HG02973 (cell line): Measurements from ENCODE around the gene DBH.

ENCODE experiments used
- ATAC-seq: cut with Tn5 transposase; IDR thresholded peaks from one replicate; pipeline ENCODE4 v1.9.1; 2021; ENCODE audit warnings: moderate library complexity; ENCODE audit not compliant: unreplicated experiment

Gene DBH

DNA sequence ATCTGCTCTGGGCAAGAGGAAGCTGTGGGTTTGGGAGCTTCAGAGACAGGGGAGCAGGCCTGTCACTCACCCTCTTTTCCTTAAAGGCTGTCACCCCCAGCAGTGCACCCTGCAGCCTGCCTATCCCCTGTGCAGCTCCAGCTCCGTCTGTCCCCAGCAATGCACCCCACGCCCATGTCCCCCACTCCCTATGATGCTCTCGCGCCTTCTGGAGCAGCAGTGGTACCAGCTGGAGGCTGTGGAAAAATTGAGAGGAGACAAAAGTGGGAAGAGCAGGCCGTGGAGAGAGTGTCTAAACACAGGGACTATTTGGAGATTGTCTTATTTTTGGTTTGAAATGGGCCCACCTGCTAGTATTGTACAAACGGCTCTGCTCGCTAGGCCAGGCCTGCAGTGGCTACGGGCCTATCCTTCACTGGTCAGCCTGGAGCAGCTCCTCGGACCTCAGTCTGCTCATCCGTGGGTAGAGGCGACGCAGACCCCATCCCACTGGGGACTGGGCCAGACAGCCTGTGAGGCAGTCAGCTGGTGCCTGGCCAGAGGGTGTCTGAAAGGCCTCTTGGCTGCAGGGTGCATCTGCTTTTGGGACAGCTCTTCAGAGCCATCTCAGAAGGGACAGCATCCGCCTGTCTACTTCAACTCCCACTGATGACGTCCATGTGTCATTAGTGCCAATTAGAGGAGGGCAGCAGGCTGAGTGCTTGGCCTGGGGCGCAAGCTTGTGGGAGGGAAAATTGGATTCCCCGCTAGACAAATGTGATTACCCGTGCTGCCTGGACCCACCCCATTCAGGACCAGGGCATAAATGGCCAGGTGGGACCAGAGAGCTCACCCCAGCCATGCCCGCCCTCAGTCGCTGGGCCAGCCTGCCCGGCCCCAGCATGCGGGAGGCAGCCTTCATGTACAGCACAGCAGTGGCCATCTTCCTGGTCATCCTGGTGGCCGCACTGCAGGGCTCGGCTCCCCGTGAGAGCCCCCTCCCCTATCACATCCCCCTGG is at the start of gene DBH:
Gene DBH (plus strand): TSS at position 831 of the 999 bp plus-strand sequence. CDS start 9 bp downstream, at position 840.
- no peak for ATAC-seq

DNA sequence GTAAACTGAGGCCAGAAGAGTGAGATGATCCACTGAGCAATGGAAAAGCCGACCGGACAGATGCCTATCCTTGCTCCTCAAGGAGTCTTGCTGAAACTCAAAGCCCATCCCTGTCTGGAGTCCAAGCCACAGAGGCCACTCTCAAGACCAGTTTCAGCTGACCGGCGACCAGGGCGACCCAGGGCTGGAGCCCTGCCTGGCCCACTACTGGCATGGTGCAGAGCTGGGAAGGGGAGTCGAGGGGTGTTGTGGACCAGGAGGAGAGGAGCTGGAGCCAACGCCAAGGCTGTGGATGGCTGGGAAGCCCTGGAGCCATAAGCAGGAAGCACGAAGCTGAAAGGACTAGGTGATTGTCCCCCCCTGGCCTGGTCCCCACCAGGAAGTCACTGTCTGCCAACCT is 49.1 kb upstream of the DBH start:
- no peak for ATAC-seq

DNA sequence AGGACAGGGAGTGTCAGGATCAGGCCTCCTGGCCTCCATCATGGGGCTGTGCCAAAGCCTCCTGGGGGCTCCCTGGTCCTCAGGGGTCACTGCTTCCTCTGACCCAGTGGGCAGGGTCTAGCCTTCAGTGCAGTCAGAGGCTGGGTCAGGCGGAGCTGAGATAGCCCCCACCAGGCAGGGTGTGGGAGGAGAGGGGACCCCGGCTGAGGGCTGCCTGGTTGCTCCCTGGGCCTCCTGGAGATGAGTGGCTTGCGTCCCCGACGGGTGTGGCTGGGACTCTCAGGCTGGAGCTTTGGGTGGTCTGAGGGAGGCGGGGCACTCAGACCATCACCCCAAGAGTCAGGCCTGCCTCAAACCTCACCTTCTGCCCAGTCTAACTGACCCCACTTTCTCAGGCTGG is 48.7 kb upstream of the DBH start:
- no peak for ATAC-seq

- ATAC-seq, result no peak
Measured at GRCh38 chr9:133589454-133590227, 46.5 kb upstream of the DBH start.

DNA sequence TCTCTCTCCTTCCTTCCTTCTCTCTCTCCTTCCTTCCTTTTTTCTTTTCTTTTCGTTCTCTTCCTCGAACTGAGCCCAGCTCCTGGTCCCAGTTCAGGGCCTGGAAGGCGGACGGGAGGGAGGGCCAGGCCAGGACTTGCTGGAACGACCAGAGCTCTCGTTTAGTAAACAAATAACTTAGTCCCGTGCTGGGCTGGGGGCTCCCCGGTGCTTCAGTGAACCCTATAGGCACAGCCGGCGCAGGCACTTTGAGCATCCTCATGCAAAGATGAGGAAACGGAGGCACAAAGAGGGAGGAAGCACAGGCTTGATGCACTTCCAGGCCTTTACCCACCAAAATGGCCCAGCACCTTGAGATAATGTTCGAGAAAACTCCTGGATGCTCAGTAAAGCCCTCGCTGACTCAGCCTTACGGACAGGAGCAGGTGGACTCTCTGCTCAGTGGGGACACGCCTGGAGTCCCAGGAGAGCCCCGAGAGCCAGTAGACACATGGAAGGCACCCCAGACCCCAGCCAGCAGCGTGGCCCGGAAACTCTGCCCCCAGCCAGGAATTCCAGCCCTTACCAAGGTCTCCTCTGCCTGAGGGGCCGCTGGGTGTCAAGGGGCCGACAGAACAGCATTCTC is 45.8 kb upstream of the DBH start:
- ATAC-seq, result no peak

DNA sequence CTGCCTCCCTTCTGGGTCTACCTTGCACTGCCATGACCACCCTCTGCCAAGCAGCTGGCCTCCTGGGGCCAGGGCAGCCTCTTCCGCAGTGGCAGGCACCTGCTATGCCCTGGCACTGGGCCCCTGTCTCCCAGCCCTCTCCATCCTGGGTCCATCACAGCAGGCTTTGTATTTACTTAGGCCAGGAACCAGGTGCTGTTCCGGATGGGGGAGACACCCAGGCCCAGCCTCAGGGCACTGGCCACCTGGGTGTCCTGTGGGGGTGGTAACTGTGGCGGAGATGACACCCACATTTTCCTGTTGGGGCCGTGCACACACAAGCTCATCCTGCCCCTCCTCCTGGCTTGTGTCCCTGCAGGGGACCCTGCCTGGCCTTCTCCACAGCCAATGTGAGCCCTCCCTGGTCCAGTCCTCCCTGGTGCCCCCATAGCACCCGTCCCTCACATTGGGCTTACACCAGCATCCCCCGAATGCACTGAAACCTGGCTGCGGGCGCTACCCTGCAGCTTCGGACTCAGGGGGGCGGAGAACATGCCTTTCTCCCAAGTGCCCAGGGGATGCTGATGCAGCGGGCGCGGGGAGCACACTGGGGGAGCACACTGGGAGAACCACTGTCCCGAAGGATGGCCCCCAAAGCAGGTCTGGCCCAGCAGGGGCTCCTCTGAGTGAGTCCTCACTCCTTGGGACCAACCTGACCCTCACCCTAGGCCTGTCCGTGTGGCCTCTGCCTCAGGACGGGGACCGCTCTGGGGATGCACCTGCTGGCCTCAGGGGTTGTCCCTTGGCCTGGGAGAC is 44.9 kb upstream of the DBH start:
- ATAC-seq, result no peak

GRCh38 chr9:133591985-133592384 is 44.2 kb upstream of the DBH start:
- no peak for ATAC-seq

- no peak for ATAC-seq
Measured at GRCh38 chr9:133592731-133593409, 43.3 kb upstream of the DBH start.

DNA sequence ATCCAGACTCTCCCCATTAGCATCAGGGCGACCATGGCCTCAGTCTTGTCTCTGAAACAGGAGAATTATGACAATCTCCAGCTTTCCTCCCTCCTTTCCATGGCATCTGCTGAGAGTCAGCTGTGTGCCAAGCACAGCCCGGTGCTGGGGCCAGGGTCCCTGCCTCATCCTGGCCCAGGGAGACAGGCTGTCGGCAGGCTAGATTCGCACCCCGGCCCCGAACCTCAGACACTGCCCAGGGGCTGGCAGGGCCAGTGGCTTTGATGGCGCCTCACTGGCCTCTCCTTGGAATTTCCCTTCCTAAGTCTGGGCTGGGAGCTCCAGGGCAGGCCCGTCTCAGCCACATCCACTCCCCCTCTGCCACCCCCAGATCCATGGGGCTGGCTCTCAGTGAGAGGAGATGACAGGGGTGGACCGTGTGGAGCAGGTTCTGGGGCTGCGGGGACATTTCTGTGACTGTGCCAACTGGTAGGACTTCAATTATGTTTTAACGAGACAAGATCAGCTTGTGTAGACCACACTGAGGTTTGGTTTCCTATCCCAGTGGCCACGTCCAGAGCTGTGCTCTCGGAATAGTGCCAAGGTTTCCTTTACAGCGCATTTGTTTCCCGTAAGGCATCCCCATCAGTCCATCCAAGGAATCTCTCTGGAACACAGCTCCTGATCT is 42.4 kb upstream of the DBH start:
- ATAC-seq, result no peak

- no peak for ATAC-seq
Measured at GRCh38 chr9:133594310-133594709, 41.9 kb upstream of the DBH start.

DNA sequence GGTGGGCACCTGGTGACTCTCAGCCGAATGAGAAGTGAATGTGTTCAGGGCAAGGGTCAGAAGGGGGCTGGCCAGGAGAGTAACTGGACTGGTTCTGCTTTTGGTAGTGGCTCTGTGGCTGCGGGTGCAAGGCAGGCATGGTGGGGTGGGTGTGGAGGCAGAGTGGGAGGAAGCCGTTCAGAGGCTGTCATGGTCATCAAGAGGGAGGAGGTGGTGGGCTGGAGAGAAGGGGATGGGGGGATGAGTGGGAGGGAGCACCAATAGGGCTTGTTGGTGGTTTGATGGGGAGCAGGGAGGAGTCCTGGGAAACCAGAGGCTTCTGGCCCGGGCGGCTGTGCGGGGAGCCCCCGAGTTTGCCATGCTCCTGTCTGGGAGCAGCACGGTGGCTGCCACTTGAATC is 40.3 kb upstream of the DBH start:
- ATAC-seq, result no peak

- no peak for ATAC-seq
Measured at GRCh38 chr9:133597316-133597957, 38.7 kb upstream of the DBH start.

GRCh38 chr9:133598978-133599377 is 37.2 kb upstream of the DBH start:
- ATAC-seq, result no peak

- ATAC-seq, result no peak
Measured at GRCh38 chr9:133599470-133600173, 36.5 kb upstream of the DBH start.

DNA sequence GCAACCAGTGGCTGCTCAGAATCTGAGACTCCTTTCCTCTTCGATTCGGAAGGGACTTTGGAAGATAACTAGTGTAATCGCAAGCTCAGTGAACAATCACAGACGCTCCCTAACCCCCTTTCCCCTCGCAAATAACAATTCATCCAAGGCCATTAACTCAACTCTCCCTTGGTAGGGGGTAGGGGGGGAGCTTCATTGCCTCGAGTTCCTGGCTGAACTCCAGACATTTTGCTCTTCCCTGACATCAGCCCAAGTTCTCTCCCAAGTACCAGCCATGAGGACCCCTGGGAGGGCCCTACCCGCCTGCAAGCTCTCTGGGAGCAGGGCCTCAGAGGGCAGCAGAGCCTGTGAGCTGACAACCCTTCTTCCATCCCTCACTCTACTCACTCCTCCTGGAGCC is 35.4 kb upstream of the DBH start:
- no peak for ATAC-seq

DNA sequence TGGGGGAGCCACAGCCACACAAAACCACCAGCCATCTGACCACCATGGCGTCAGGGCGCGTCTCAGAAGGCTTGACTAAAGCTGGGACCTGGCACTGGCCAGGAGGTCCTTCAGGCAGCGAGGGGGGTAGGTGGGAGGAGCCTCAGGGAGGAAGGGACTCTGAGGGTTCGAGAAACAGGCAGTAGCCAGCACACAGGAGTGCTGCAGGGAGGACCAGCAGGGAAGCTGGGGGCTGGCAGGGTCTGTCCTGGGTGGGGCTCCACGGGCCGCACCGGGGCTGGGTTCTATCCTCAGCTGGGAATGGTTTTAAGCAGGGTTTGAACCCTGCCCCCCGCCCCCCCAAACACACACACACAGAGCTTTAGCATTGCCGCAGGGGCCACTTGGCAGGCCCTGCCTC is 34.4 kb upstream of the DBH start:
- ATAC-seq, result no peak

DNA sequence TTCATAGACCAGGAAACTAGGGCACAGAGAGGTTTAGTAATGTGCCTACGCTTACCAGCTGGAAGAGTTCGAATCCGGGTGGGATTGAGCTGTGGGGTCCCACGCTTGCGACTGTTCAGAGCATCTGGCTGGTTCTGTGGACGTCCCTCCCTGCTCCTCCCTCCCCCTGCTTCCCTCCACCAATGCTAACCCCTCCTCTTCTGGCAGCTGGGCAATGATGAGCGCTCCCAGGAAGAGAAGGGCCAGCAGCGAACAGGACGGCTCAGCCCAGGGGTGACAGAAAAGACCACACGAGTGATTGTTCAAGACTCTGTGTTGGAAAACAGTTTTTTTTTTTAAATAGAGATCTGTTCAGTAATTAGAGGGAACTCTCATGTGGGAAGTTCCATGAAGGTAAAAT is 33.9 kb upstream of the DBH start:
- ATAC-seq, result no peak

DNA sequence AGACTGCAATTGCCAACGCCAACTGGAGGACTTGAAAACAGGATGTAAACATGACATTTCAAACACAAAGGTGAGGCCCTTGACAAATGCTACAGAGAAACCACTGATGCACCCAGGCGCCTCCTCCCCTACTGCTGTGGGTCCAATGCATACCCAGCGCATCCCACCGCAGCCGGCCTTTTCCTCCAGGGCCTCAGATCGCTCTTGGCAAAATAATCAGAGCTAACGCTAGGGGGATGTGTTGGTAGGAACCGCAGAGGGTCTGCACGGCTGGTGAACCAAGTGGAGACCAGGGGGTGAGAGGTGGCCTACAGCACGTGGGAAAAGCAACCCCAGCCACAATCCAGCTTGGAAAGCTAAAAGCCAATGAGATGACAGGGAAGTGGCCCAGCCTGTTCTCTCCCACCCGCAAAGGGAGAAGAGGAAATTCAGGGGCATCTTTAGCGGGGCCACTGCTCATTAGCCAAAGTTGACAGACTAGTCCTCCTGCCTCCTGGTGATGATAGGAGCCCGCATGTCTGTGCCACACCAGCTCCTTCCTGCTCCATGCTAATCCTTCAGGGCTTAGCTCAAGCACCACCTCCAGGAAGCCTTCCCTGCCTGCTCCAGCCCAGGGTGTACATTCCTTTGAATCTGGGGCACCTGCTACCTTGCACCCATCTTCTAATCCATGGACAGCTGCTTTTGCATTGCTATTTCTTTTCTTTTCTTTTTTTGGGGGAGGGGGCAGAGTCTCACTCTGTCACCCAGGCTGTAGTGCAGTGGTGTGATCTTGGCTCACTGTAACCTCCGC is 32.8 kb upstream of the DBH start:
- no peak for ATAC-seq
